ENCODE measurements around the gene TRUB2. TPM values are rescaled to one million over a fixed set of nuclear protein-coding genes. Genes with fewer than 3 reads are reported as not detected.

TRUB2 gene
- total RNA-seq, 1 experiment from 2014 or later: 34.1 TPM

DNA sequence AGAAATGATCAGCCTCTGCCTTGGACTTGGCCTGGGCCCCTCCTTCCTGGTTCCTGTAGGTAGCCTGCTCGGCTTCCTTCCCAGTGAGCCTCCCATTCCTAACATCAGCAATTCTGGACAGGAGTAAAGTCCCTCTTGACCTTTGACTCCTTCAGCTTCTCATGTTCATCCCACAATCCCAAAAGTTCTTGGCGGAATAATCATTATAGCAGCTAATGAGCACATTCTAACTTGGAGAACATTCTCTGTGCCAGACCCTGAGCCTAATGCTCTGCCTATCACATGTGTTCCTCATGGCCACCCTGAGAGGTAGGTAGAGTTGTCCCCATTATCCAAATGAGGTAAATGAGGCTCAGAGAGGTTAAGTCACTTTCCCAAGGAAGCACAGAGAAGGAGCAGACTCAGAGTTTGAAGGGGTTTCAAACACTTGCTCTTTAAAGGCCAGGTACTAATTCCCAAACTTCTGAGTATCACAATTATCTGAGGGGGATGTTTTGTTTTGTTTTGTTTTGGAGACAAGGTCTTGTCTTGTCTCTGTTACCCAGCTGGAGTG, 24.9 kb downstream of the TRUB2 start:
- H3K4me3 ChIP-seq (ENCODE audit: low read depth, low read length): no peak overlapping the region
- Mint-ChIP-seq H3K27ac (ENCODE audit: unreplicated experiment) (no peak overlapping the region), H3K9me3 (ENCODE audit: unreplicated experiment) (no peaks in the 10 kb centered on the region), H3K27me3 (ENCODE audit: insufficient read depth, unreplicated experiment) (no peaks in the 10 kb centered on the region), H3K4me1 (ENCODE audit: low read depth, unreplicated experiment) (peaks cover 13% of the 10 kb centered on the region), H3K4me3 (ENCODE audit: unreplicated experiment) (no peak overlapping the region), H3K36me3 (ENCODE audit: insufficient read depth, unreplicated experiment) (peaks cover 14% of the 10 kb centered on the region)
- ChIA-PET CTCF (interaction anchor here (0.7 to 2.1 kb wide), 3 partner anchors 44 to 65 kb away, joined by 4 to 5 read pairs (median 5); no protein-coding TSS in a partner anchor), POLR2A (no interaction called here)
- no TSS peak for BruUV-seq (replicated peaks)
- no peaks in the 10 kb centered on the region for H3K27me3 ChIP-seq (replicated peaks; ENCODE audit: control insufficient read depth, insufficient read depth, low read length)
- H3K4me1 ChIP-seq: peaks cover 29% of the 10 kb centered on the region
- H3K36me3 ChIP-seq (ENCODE audit: control insufficient read depth, insufficient read depth, low read length): no peaks in the 10 kb centered on the region
- H3K9me3 ChIP-seq: no peaks in the 10 kb centered on the region
- intact Hi-C loops (cut with micrococcal nuclease; ENCODE audit: unreplicated experiment): loop anchor here (5.0 kb wide), 1 partner anchor 160 kb away; the partner anchor contains the start of gene ODF2
- DNase-seq: no peak
- TF ChIP-seq, protein P1, sequence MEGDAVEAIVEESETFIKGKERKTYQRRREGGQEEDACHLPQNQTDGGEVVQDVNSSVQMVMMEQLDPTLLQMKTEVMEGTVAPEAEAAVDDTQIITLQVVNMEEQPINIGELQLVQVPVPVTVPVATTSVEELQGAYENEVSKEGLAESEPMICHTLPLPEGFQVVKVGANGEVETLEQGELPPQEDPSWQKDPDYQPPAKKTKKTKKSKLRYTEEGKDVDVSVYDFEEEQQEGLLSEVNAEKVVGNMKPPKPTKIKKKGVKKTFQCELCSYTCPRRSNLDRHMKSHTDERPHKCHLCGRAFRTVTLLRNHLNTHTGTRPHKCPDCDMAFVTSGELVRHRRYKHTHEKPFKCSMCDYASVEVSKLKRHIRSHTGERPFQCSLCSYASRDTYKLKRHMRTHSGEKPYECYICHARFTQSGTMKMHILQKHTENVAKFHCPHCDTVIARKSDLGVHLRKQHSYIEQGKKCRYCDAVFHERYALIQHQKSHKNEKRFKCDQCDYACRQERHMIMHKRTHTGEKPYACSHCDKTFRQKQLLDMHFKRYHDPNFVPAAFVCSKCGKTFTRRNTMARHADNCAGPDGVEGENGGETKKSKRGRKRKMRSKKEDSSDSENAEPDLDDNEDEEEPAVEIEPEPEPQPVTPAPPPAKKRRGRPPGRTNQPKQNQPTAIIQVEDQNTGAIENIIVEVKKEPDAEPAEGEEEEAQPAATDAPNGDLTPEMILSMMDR (IDR thresholded peaks at IDR 0.05; ENCODE audit: insufficient read depth in 1 of 2, low read depth in 1 of 2, low read length in 1 of 2, severe bottlenecking in 1 of 2, unreplicated experiment in 1 of 2): no peak

DNA sequence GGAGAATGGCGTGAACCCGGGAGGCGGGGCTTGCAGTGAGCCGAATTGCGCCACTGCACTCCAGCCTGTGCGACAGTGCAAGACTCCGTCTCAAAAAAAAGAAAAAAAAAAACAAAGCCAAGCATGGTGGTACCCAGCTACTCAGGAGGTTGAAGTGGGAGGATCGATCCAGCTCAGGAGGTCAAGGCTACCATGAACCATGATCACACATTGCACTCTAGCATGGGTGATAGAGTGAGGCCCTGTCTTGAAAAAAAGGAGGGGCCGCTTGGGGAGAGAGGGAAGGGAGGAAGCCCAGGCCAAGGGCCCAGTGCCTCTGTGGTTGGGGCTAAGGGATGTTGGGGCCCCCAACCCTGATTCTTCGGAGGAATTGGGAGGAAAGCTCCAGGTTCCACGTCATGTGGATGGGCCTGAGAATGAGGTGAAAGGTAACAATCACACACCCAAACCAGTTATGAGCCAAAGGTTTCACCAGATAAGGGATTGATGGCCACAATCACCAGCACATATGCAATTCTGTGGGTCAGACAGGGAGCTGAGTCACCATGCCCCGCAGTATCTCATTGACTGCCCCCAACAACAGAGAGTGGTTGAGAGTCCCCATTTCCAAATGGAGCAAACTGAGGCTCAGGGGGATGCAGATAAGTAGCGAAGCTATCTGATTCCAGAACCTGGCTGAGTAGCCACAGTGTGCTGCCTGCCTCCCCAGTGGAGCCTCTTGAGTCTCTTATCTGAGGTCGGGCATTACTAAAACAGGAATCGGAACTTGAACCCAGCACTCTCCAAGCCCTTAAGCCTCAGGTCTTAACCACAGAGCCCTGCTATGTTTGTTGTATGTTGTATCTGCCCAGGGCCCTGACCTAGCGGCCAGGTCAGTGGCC, 25.7 kb downstream of the TRUB2 start:
- DNase-seq: peak in 1 of 2 experiments; percentile 71

DNA sequence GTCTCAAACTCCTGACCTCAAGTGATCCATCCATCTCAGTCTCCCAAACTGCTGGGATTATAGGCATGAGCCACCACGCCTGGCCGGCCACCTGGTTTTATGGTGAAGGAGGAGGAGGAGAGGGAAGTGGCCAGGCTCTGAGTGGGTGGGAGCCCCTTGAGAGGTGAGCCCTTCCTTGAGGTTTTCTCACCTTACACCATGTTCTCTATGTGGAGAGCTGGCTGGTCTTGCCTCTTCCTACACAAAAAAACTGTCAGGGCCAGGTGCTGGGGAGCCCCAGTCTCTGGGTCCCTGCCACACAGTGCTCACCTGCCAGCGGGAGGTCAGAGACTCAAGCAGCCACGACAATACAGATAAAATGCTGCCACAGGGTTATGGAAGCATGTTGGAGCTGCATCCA, 28.1 kb downstream of the TRUB2 start:
- no TSS peak for BruUV-seq (replicated peaks)
- TF ChIP-seq, protein P1 (IDR thresholded peaks at IDR 0.05; ENCODE audit: insufficient read depth in 1 of 2, low read depth in 1 of 2, low read length in 1 of 2, severe bottlenecking in 1 of 2, unreplicated experiment in 1 of 2): no peak
- no peak overlapping the region for H3K4me3 ChIP-seq (ENCODE audit: low read depth, low read length)
- no peaks in the 10 kb centered on the region for H3K27me3 ChIP-seq (replicated peaks; ENCODE audit: control insufficient read depth, insufficient read depth, low read length)
- Mint-ChIP-seq H3K4me3 (ENCODE audit: unreplicated experiment) (no peak overlapping the region), H3K9me3 (ENCODE audit: unreplicated experiment) (no peaks in the 10 kb centered on the region), H3K27me3 (ENCODE audit: insufficient read depth, unreplicated experiment) (no peaks in the 10 kb centered on the region), H3K4me1 (ENCODE audit: low read depth, unreplicated experiment) (peaks cover 13% of the 10 kb centered on the region), H3K36me3 (ENCODE audit: insufficient read depth, unreplicated experiment) (peaks cover 14% of the 10 kb centered on the region), H3K27ac (ENCODE audit: unreplicated experiment) (no peak overlapping the region)
- POLR2A ChIA-PET: no interaction called here
- CTCF ChIA-PET: interaction anchor here (1.0 to 1.5 kb wide), 2 partner anchors 18 to 126 kb away, joined by 3 to 10 read pairs; partner anchors contain the start of genes GOLGA2 and SWI5
- H3K9me3 ChIP-seq: no peaks in the 10 kb centered on the region
- DNase-seq: no peak
- H3K4me1 ChIP-seq: peaks cover 26% of the 10 kb centered on the region
- intact Hi-C loops (cut with micrococcal nuclease; ENCODE audit: unreplicated experiment): loop anchor here (2.0 kb wide), 1 partner anchor 119 kb away; no protein-coding TSS in a partner anchor
- no peaks in the 10 kb centered on the region for H3K36me3 ChIP-seq (ENCODE audit: control insufficient read depth, insufficient read depth, low read length)

More for the DNA sequence above, 25.7 kb downstream of the TRUB2 start:
- ChIA-PET CTCF (interaction anchor here (0.5 to 2.1 kb wide), 4 partner anchors 42 to 194 kb away, joined by 3 to 5 read pairs (median 4); no protein-coding TSS in a partner anchor), POLR2A (no interaction called here)
- no TSS peak for BruUV-seq (replicated peaks)
- Mint-ChIP-seq H3K4me1 (ENCODE audit: low read depth, unreplicated experiment) (peaks cover 13% of the 10 kb centered on the region), H3K27ac (ENCODE audit: unreplicated experiment) (no peak overlapping the region), H3K36me3 (ENCODE audit: insufficient read depth, unreplicated experiment) (peaks cover 14% of the 10 kb centered on the region), H3K9me3 (ENCODE audit: unreplicated experiment) (no peaks in the 10 kb centered on the region), H3K27me3 (ENCODE audit: insufficient read depth, unreplicated experiment) (no peaks in the 10 kb centered on the region), H3K4me3 (ENCODE audit: unreplicated experiment) (no peak overlapping the region)
- TF ChIP-seq, protein P1 (IDR thresholded peaks at IDR 0.05; ENCODE audit: insufficient read depth in 1 of 2, low read depth in 1 of 2, low read length in 1 of 2, severe bottlenecking in 1 of 2, unreplicated experiment in 1 of 2): no peak
- intact Hi-C loops (cut with micrococcal nuclease; ENCODE audit: unreplicated experiment): loop anchor here (5.0 kb wide), 1 partner anchor 161 kb away; the partner anchor contains the start of gene ODF2
- Histone ChIP-seq H3K36me3 (ENCODE audit: control insufficient read depth, insufficient read depth, low read length) (no peaks in the 10 kb centered on the region), H3K27me3 (replicated peaks; ENCODE audit: control insufficient read depth, insufficient read depth, low read length) (no peaks in the 10 kb centered on the region), H3K9me3 (no peaks in the 10 kb centered on the region), H3K4me3 (ENCODE audit: low read depth, low read length) (no peak overlapping the region), H3K4me1 (peaks cover 29% of the 10 kb centered on the region)
